ENCODE measurements around the gene RASAL1. TPM values are rescaled to one million over a fixed set of nuclear protein-coding genes. Genes with fewer than 3 reads are reported as not detected.

The RASAL1 gene
- not detected for polyA plus RNA-seq (2013, experiment 1 of 2)
- not detected for polyA plus RNA-seq (2013, experiment 2 of 2)

DNA sequence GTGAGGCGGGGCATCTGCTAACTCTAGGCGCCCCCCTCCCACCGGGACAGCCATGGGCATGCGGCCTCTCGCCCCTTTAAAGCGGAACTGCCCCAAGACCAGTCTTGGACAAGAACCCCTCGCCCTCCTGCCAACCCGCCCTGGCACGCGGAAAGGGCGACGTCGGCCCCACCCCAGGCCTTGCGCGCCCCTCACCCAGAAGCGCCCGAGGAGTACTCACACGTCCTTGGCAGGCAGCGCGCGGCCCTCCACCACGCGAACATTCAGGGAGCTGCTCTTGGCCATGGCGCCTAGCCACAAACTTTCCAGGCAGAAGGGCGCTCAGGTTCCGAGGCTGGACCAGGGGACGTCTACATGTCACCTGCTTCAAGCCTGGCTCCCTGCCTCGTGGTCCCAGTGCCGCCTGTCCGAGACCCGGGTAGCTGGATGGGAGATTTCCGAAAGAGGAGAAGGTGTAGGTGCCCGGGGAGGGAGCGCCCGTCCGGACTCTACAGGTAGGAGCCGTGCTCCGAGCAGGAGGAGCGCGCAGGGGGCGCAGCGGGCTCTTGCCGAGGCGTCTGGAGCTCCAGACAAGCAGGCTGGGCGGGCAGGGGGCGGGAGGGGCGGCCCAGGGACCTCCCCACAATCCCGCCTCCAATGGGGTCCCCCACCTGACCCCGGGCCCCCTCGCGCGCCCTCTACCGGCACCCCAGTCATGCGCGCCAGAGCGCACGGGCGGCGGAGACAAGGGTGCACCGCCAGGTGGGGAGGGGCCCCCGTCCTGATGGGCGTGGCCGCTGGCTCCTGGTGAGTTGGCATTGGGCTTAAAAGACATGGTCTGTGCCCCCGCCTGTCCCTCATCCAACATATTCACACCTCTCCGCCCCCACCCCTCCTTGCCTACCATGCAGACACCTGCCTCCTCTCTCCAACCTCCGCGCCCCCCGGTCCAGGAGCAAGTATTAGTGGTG lies at the start of gene RASAL1:
RASAL1 (minus strand) TSS at position 584 of the 950 bp plus-strand sequence; CDS start at position 285, 299 bp downstream.
- Histone ChIP-seq H3K36me3 (ENCODE audit: control insufficient read depth in 1 of 2, insufficient read depth in 2 of 2, low read depth in 1 of 2, low read length in 2 of 2) (no peaks in the 10 kb centered on the region), H3K79me1 (replicated peaks; ENCODE audit: low read length, poor library complexity, severe bottlenecking) (no peaks in the 10 kb centered on the region), H2BK15ac (ENCODE audit: low read depth, poor library complexity, severe bottlenecking) (no peak within 1 kb of the TSS), H3K18ac (ENCODE audit: low read depth in 1 of 2, low read length in 2 of 2) (no peak within 1 kb of the TSS), H3K4me1 (ENCODE audit: control insufficient read depth, insufficient read depth, low read depth, low read length) (peaks cover 38% of the 10 kb centered on the region), H2BK120ac (ENCODE audit: low read depth, low read length) (no peak within 1 kb of the TSS), H3K4me3 (ENCODE audit: insufficient read depth in 1 of 2, low read depth in 1 of 2, low read length in 2 of 2) (no peak within 1 kb of the TSS), H2BK12ac (ENCODE audit: low read length in 2 of 2) (no peak within 1 kb of the TSS), H3K14ac (ENCODE audit: low read length in 2 of 2) (no peak within 1 kb of the TSS), H3K27me3 (ENCODE audit: control insufficient read depth in 1 of 2, insufficient read depth in 1 of 2, low read length in 2 of 2) (peaks cover 42 to 56% of the 10 kb centered on the region in 2 experiments), H2AK5ac (ENCODE audit: low read length, severe bottlenecking) (no peak within 1 kb of the TSS), H3K9me3 (ENCODE audit: control insufficient read depth, low read length) (no peaks in the 10 kb centered on the region), H3K4me2 (ENCODE audit: low read length, poor library complexity, severe bottlenecking) (peak within 1 kb of the TSS; percentile 32), H4K91ac (ENCODE audit: low read length) (no peak within 1 kb of the TSS), H3K27ac (ENCODE audit: low read length, poor library complexity, severe bottlenecking) (no peak within 1 kb of the TSS), H3K23ac (ENCODE audit: low read length in 2 of 2) (no peak within 1 kb of the TSS), H2BK5ac (ENCODE audit: low read depth, low read length, poor library complexity, severe bottlenecking) (no peak within 1 kb of the TSS), H2AFZ (ENCODE audit: low read depth, low read length) (no peak within 1 kb of the TSS), H4K8ac (ENCODE audit: low read length) (no peak within 1 kb of the TSS), H3K9ac (ENCODE audit: low read length) (no peak within 1 kb of the TSS), H3K4ac (ENCODE audit: low read depth in 1 of 2, low read length in 2 of 2) (no peak within 1 kb of the TSS)
- DNase-seq: no peak
- 5% methylated on average over 42 of the region's 68 CpGs for WGBS

- H3K27ac ChIP-seq (ENCODE audit: low read length, poor library complexity, severe bottlenecking): peak overlapping the region; percentile 65
- H4K91ac ChIP-seq (ENCODE audit: low read length): peak overlapping the region; percentile 92
- peak overlapping the region; percentile 47 for H3K4me2 ChIP-seq (ENCODE audit: low read length, poor library complexity, severe bottlenecking)
- H2AFZ ChIP-seq (ENCODE audit: low read depth, low read length): peak overlapping the region; percentile 90
- peak overlapping the region in 1 of 2 experiments; percentile 85 for H3K4ac ChIP-seq (ENCODE audit: low read depth in 1 of 2, low read length in 2 of 2)
- H2BK15ac ChIP-seq (ENCODE audit: low read depth, poor library complexity, severe bottlenecking): no peak overlapping the region
- WGBS: 1% methylated on average over 20 of the region's 20 CpGs
- H2AK5ac ChIP-seq (ENCODE audit: low read length, severe bottlenecking): no peak overlapping the region
- H3K18ac ChIP-seq (ENCODE audit: low read depth in 1 of 2, low read length in 2 of 2): peak overlapping the region; percentile 67 to 98
- no peaks in the 10 kb centered on the region for H3K9me3 ChIP-seq (ENCODE audit: control insufficient read depth, low read length)
- no peaks in the 10 kb centered on the region for H3K27me3 ChIP-seq (ENCODE audit: control insufficient read depth in 1 of 2, insufficient read depth in 1 of 2, low read length in 2 of 2)
- H2BK12ac ChIP-seq (ENCODE audit: low read length in 2 of 2): peak overlapping the region in 1 of 2 experiments; percentile 29
- peak overlapping the region; percentile 96 for H3K9ac ChIP-seq (ENCODE audit: low read length)
- H3K79me1 ChIP-seq (replicated peaks; ENCODE audit: low read length, poor library complexity, severe bottlenecking): peaks cover 32% of the 10 kb centered on the region
- H3K4me1 ChIP-seq (ENCODE audit: control insufficient read depth, insufficient read depth, low read depth, low read length): peaks cover 18% of the 10 kb centered on the region
- H4K8ac ChIP-seq (ENCODE audit: low read length): peak overlapping the region; percentile 30
- DNase-seq: peak; percentile 94
- H3K23ac ChIP-seq (ENCODE audit: low read length in 2 of 2): peak overlapping the region in 1 of 2 experiments; percentile 66
- H3K14ac ChIP-seq (ENCODE audit: low read length in 2 of 2): peak overlapping the region in 1 of 2 experiments; percentile 85
- peak overlapping the region; percentile 33 for H2BK5ac ChIP-seq (ENCODE audit: low read depth, low read length, poor library complexity, severe bottlenecking)
- peaks cover 22 to 23% of the 10 kb centered on the region in 2 experiments for H3K36me3 ChIP-seq (ENCODE audit: control insufficient read depth in 1 of 2, insufficient read depth in 2 of 2, low read depth in 1 of 2, low read length in 2 of 2)
- peak overlapping the region; percentile 96 for H2BK120ac ChIP-seq (ENCODE audit: low read depth, low read length)
- peak overlapping the region; percentile 91 to 98 for H3K4me3 ChIP-seq (ENCODE audit: insufficient read depth in 1 of 2, low read depth in 1 of 2, low read length in 2 of 2)
These were observed 49.3 kb upstream of the RASAL1 start for GRCh38 chr12:113184900-113185179.

- Histone ChIP-seq H3K79me1 (replicated peaks; ENCODE audit: low read length, poor library complexity, severe bottlenecking) (peaks cover 37% of the 10 kb centered on the region), H3K4ac (ENCODE audit: low read depth in 1 of 2, low read length in 2 of 2) (peak overlapping the region in 1 of 2 experiments; percentile 29), H2AFZ (ENCODE audit: low read depth, low read length) (no peak overlapping the region), H2AK5ac (ENCODE audit: low read length, severe bottlenecking) (no peak overlapping the region), H3K36me3 (ENCODE audit: control insufficient read depth in 1 of 2, insufficient read depth in 2 of 2, low read depth in 1 of 2, low read length in 2 of 2) (peaks cover 25 to 28% of the 10 kb centered on the region in 2 experiments), H2BK120ac (ENCODE audit: low read depth, low read length) (no peak overlapping the region), H2BK15ac (ENCODE audit: low read depth, poor library complexity, severe bottlenecking) (no peak overlapping the region), H3K18ac (ENCODE audit: low read depth in 1 of 2, low read length in 2 of 2) (no peak overlapping the region), H2BK5ac (ENCODE audit: low read depth, low read length, poor library complexity, severe bottlenecking) (no peak overlapping the region), H3K27me3 (ENCODE audit: control insufficient read depth in 1 of 2, insufficient read depth in 1 of 2, low read length in 2 of 2) (no peaks in the 10 kb centered on the region), H3K9ac (ENCODE audit: low read length) (peak overlapping the region; percentile 96), H3K23ac (ENCODE audit: low read length in 2 of 2) (no peak overlapping the region), H2BK12ac (ENCODE audit: low read length in 2 of 2) (no peak overlapping the region), H3K14ac (ENCODE audit: low read length in 2 of 2) (no peak overlapping the region), H3K4me3 (ENCODE audit: insufficient read depth in 1 of 2, low read depth in 1 of 2, low read length in 2 of 2) (peak overlapping the region; percentile 91 to 98), H4K8ac (ENCODE audit: low read length) (peak overlapping the region; percentile 58), H3K4me2 (ENCODE audit: low read length, poor library complexity, severe bottlenecking) (peak overlapping the region; percentile 47), H3K4me1 (ENCODE audit: control insufficient read depth, insufficient read depth, low read depth, low read length) (peaks cover 18% of the 10 kb centered on the region), H3K27ac (ENCODE audit: low read length, poor library complexity, severe bottlenecking) (peak overlapping the region; percentile 65), H4K91ac (ENCODE audit: low read length) (no peak overlapping the region), H3K9me3 (ENCODE audit: control insufficient read depth, low read length) (no peaks in the 10 kb centered on the region)
- DNase-seq: no peak
- WGBS: 31% methylated on average over 25 of the region's 26 CpGs
These were observed 48.7 kb upstream of the RASAL1 start for GRCh38 chr12:113184098-113184899.

Measured in mesenchymal stem cell (in vitro differentiated cells and primary cell).